ENCODE data around the gene HPSE2.
A peak's percentile ranks its signal among the peaks of the same experiment; 100 is the strongest.

HPSE2 gene

DNA sequence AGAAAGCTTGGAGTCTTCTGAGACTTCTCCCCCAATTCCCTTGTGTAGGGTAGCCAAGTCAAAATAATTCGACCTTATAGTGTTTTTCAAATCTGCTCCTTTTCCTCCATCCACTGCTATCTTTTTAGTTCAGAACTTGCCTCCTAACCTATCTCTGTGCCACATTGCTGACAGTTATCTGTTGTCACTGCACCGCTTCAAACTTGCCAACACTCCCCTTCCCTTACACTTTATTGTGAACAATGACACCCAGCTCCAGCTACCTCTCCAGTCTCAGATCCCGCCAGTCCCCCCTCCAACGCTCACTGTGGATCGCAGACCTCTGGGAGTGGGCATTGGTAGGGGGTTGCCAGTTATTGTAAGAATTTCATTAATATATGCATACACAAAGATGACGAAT, 772.6 kb downstream of the HPSE2 start:
- TF ChIP-seq MYC (IDR thresholded peaks at IDR 0.05; ENCODE audit: low read depth, low read length) (no peak), MAX (IDR thresholded peaks at IDR 0.05; ENCODE audit: low read depth, low read length) (no peak), POLR2A (IDR thresholded peaks at IDR 0.05; ENCODE audit: extremely low read depth, insufficient read length) (no peak)
- TF ChIP-seq, protein P1, sequence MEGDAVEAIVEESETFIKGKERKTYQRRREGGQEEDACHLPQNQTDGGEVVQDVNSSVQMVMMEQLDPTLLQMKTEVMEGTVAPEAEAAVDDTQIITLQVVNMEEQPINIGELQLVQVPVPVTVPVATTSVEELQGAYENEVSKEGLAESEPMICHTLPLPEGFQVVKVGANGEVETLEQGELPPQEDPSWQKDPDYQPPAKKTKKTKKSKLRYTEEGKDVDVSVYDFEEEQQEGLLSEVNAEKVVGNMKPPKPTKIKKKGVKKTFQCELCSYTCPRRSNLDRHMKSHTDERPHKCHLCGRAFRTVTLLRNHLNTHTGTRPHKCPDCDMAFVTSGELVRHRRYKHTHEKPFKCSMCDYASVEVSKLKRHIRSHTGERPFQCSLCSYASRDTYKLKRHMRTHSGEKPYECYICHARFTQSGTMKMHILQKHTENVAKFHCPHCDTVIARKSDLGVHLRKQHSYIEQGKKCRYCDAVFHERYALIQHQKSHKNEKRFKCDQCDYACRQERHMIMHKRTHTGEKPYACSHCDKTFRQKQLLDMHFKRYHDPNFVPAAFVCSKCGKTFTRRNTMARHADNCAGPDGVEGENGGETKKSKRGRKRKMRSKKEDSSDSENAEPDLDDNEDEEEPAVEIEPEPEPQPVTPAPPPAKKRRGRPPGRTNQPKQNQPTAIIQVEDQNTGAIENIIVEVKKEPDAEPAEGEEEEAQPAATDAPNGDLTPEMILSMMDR (IDR thresholded peaks at IDR 0.05; ENCODE audit: low read depth, low read length), result no peak

GRCh38 chr10:98461500-98461842, 774.2 kb downstream of the HPSE2 start:
- no peak overlapping the region for H3K4me3 ChIP-seq (ENCODE audit: low read depth, low read length)
- DNase-seq (ENCODE audit: low read depth), result no peak
- TF ChIP-seq, protein P1 (IDR thresholded peaks at IDR 0.05; ENCODE audit: low read depth, low read length), result no peak
- TF ChIP-seq MAX (IDR thresholded peaks at IDR 0.05; ENCODE audit: low read depth, low read length), result no peak
- no peak for TF ChIP-seq MYC (IDR thresholded peaks at IDR 0.05; ENCODE audit: low read depth, low read length)
- TF ChIP-seq POLR2A (IDR thresholded peaks at IDR 0.05; ENCODE audit: extremely low read depth, insufficient read length), result no peak

More for the DNA sequence above, 772.6 kb downstream of the HPSE2 start:
- no peak for DNase-seq (ENCODE audit: low read depth)
- H3K4me3 ChIP-seq (ENCODE audit: low read depth, low read length), result no peak overlapping the region

DNA sequence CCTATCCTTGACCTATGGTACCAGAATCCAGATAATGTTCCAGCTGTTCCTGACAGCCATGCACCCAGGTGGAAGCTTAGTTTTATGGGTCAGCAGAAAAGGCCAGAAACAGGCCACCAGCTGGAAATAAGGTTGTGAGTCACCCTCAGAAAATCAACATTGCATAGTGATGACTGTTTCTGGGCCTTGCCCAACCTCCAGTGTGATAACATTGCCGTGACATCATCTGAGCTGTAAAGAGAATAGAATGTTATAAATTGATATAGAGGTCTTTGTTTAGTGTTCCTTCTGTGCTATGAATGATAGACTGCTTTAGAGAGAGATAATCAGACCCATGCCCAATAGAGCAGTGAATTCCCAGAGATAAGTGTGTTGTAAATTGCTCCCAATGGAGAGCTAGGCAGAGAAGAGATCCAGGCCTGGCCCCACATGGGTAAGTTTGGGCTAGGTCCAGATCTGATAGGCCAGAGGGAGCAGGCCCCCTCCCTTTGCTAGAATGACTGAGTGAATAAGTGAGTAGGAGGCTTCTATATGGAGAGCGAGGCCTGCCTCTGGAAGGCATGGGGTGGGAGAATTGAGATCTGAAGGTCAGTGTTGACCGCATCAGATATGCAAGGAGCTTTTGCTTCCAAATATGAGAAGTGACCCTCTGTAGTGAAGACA, 774.7 kb downstream of the HPSE2 start:
- DNase-seq (ENCODE audit: low read depth), result peak; percentile 16
- TF ChIP-seq, protein P1 (IDR thresholded peaks at IDR 0.05; ENCODE audit: low read depth, low read length), result no peak
- TF ChIP-seq POLR2A (IDR thresholded peaks at IDR 0.05; ENCODE audit: extremely low read depth, insufficient read length), result no peak
- no peak for TF ChIP-seq MAX (IDR thresholded peaks at IDR 0.05; ENCODE audit: low read depth, low read length)
- no peak for TF ChIP-seq MYC (IDR thresholded peaks at IDR 0.05; ENCODE audit: low read depth, low read length)
- H3K4me3 ChIP-seq (ENCODE audit: low read depth, low read length), result no peak overlapping the region

- DNase-seq (ENCODE audit: low read depth), result no peak
- TF ChIP-seq MAX (IDR thresholded peaks at IDR 0.05; ENCODE audit: low read depth, low read length), result no peak
- TF ChIP-seq POLR2A (IDR thresholded peaks at IDR 0.05; ENCODE audit: extremely low read depth, insufficient read length), result no peak
- H3K4me3 ChIP-seq (ENCODE audit: low read depth, low read length), result no peak overlapping the region
Measured at GRCh38 chr10:98458809-98459784, 776.6 kb downstream of the HPSE2 start.

DNA sequence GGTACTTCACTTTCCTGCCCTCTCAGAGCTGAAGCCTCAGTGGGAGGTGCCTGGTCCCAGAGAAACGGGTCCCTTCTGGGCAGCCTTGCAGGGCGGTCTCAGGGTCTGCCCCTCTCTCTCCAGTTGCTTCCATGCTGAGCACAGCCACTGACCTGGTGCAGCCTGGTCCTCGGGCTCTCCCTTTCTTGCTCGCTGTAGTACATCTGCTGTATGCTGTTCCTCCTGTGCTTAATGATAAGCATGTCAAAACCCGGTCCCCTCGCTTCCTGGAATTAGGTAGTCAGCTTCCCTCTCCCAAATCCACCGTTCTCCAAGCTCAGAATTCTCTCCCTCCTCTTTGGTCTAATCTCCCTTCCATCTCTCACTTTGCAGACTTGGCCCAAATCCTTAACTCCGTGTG, 777.9 kb downstream of the HPSE2 start:
- TF ChIP-seq, protein P1 (IDR thresholded peaks at IDR 0.05; ENCODE audit: low read depth, low read length), result no peak
- TF ChIP-seq MYC (IDR thresholded peaks at IDR 0.05; ENCODE audit: low read depth, low read length) (no peak), MAX (IDR thresholded peaks at IDR 0.05; ENCODE audit: low read depth, low read length) (no peak), POLR2A (IDR thresholded peaks at IDR 0.05; ENCODE audit: extremely low read depth, insufficient read length) (no peak)
- no peak for DNase-seq (ENCODE audit: low read depth)
- no peak overlapping the region for H3K4me3 ChIP-seq (ENCODE audit: low read depth, low read length)
